GM12878 (cell line): ENCODE data around the gene CD58. TPM values are rescaled to one million over a fixed set of nuclear protein-coding genes. Genes with fewer than 3 reads are reported as not detected.
A peak's percentile ranks its signal among the peaks of the same experiment; 100 is the strongest.

ENCODE experiments used
- ATAC-seq: fragments of 200-7000 bp; cut with Tn5 transposase; 3 replicates; pipeline ENCODE4 v1.9.1; 2020; ENCODE audit warnings: mild to moderate bottlenecking, moderate library complexity
- BruUV-seq: library from RNA; stranded (reverse); fragments of 400-500 nt; replicated peaks from 2 replicates; lab custom pipeline; 2021; lab: Mats Ljungman, UMichigan
- CTCF ChIA-PET: fragments of 300-600 bp; sonication (Branson Sonifier 250); formaldehyde crosslinking; extraction: SDS; loops from one replicate; lab custom pipeline; 2021; ENCODE audit warnings: inconsistent platforms; lab: Yijun Ruan, JAX
- POLR2A ChIA-PET: fragments of 350-600 bp; formaldehyde crosslinking; extraction: SDS; loops from one replicate; lab custom pipeline; 2021; ENCODE audit warnings: inconsistent platforms; lab: Charles Lee
- RAD21 ChIA-PET: fragments of 300-600 bp; sonication (Branson Sonifier 250); formaldehyde crosslinking; loops from one replicate; lab custom pipeline; 2023; ENCODE audit warnings: antibody characterized with exemption; ENCODE audit not compliant: unreplicated experiment; lab: Charles Lee
- SMC1A ChIA-PET: fragments of 300-600 bp; sonication (Branson Sonifier 250); formaldehyde crosslinking; loops from one replicate; lab custom pipeline; 2023; ENCODE audit not compliant: unreplicated experiment, uncharacterized antibody; lab: Charles Lee
- DNase-seq: peaks from one replicate; pipeline ENCODE4 v3.0.0-alpha.2; 2011; ENCODE audit warnings: low read depth, low spot score
- FAIRE-seq: peaks from 3 replicates; lab custom pipeline; 2011; peaks lifted over from hg19 to GRCh38; lab: Jason Lieb, UNC
- H2AFZ ChIP-seq: 2 replicates; pipeline ENCODE4 v1.6.0; 2011; ENCODE audit warnings: low read depth, low read length, control low read depth; ENCODE audit not compliant: control insufficient read depth
- H3K27ac ChIP-seq: 2 replicates; pipeline ENCODE4 v1.5.1; 2011; ENCODE audit warnings: control low read depth; ENCODE audit not compliant: control insufficient read depth, insufficient read depth
- H3K27me3 ChIP-seq, 2 experiments: replicated peaks in 1 of 2; 2 replicates each; pipeline versions ENCODE4 v1.6.0 to v1.6.1; 2011; ENCODE audit warnings: low read length in 1 of 2; ENCODE audit not compliant: control insufficient read depth in 2 of 2, insufficient read depth in 2 of 2
- H3K36me3 ChIP-seq, 2 experiments: 2 replicates each; pipeline ENCODE4 v1.5.1; 2011; ENCODE audit warnings: low read length in 1 of 2; ENCODE audit not compliant: control insufficient read depth in 2 of 2, insufficient read depth in 2 of 2
- H3K4me1 ChIP-seq: 2 replicates; pipeline ENCODE4 v1.6.1; 2011; ENCODE audit warnings: mild to moderate bottlenecking, low read length, moderate library complexity, mixed read lengths; ENCODE audit not compliant: control insufficient read depth, insufficient read depth
- H3K4me2 ChIP-seq: 2 replicates; pipeline ENCODE4 v1.6.0; 2011; ENCODE audit warnings: control low read depth; ENCODE audit not compliant: control insufficient read depth, insufficient read depth
- H3K4me3 ChIP-seq: fragments of 200-600 bp; sonication (generic); 2 replicates; pipeline ENCODE4 v1.5.1; 2016
- H3K79me2 ChIP-seq: 2 replicates; pipeline ENCODE4 v1.6.0; 2011; ENCODE audit warnings: low read length; ENCODE audit not compliant: control insufficient read depth, insufficient read depth
- H3K9ac ChIP-seq: 2 replicates; pipeline ENCODE4 v1.8.0; 2011; ENCODE audit warnings: low read length, control low read depth, mixed read lengths; ENCODE audit not compliant: control insufficient read depth, insufficient read depth
- H3K9me3 ChIP-seq: replicated peaks from 3 replicates; pipeline ENCODE4 v1.5.1; 2011; ENCODE audit warnings: mild to moderate bottlenecking, low read length; ENCODE audit not compliant: control insufficient read depth, insufficient read depth
- H4K20me1 ChIP-seq: 2 replicates; pipeline ENCODE4 v1.6.0; 2011; ENCODE audit not compliant: control insufficient read depth, insufficient read depth
- ELK1 ChIP-seq: IDR thresholded peaks from 2 replicates; pipeline ENCODE4 v1.6.1; 2012; ENCODE audit warnings: low read depth, low read length, improper control_type of control experiment
- ETV6 ChIP-seq, 2 experiments: fragments of 450-650 bp in 1 of 2; IDR thresholded peaks in 1 of 2; conservative IDR thresholded peaks in 1 of 2; 2 replicates each; pipeline ENCODE4 v1.6.1; 2014; ENCODE audit warnings: antibody characterized with exemption in 1 of 2, borderline replicate concordance in 1 of 2, low read depth in 1 of 2, mild to moderate bottlenecking in 1 of 2, moderate library complexity in 1 of 2
- KDM1A ChIP-seq: fragments of 200-600 bp; sonication (generic); IDR thresholded peaks from 2 replicates; pipeline ENCODE4 v1.6.1; 2016; ENCODE audit warnings: borderline replicate concordance
- MLLT1 ChIP-seq: fragments of 450-650 bp; IDR thresholded peaks from 2 replicates; pipeline ENCODE4 v1.6.1; 2016; ENCODE audit warnings: mild to moderate bottlenecking
- MTA3 ChIP-seq: IDR thresholded peaks from 2 replicates; pipeline ENCODE4 v1.6.1; 2012; ENCODE audit warnings: low read length, inconsistent platforms, borderline replicate concordance
- SP1 ChIP-seq: IDR thresholded peaks from one replicate; pipeline ENCODE4 v1.6.1; 2011; ENCODE audit warnings: low read depth, low read length
- YY1 ChIP-seq: IDR thresholded peaks from 2 replicates; pipeline ENCODE4 v1.6.1; 2011; ENCODE audit warnings: low read depth, mild to moderate bottlenecking, low read length
- WGBS: methylation state at CpG from one replicate; pipeline ENCODE4 v1.1.6; 2016; ENCODE audit warnings: low lambda C conversion rate; ENCODE audit not compliant: insufficient replicate concordance, insufficient coverage; ENCODE audit errors: missing lambda C conversion rate; 5-methylcytosine and 5-hydroxymethylcytosine counted together
- in situ Hi-C: fragments of 300-500 bp; cut with MboI; formaldehyde crosslinking; loops from 9 replicates; pipeline ENCODE4 v1.14.3; 2018; ENCODE audit warnings: mixed read lengths
- intact Hi-C: fragments of 100-400 bp; cut with micrococcal nuclease; formaldehyde crosslinking; loops from one replicate; pipeline ENCODE4 v1.14.2; 2022; ENCODE audit not compliant: unreplicated experiment
- polyA plus RNA-seq, 11 experiments: library from polyadenylated mRNA; depleted of rRNA in 4 of 11; unstranded in 6 of 11; stranded (reverse) in 5 of 11; fragments of >200 nt; fragmentation: Nextera tagmentation in 4 of 11; fragmentation: Illumina TruSeq in 1 of 11; extraction: Ambion mirVana in 4 of 11; extraction: Trizol in 1 of 11; gene quantifications; 1 replicate in 1 of 11; 2 replicates in 10 of 11; pipeline versions ENCODE4 v1.2.1 to v1.2.3, GENCODE V29; 2011 to 2016; ENCODE audit warnings: inconsistent platforms in 2 of 11, missing spikeins in 2 of 11, low read depth in 1 of 11
- total RNA-seq, 4 experiments: library from RNA; depleted of rRNA in 3 of 4; stranded (reverse); fragments of >200 nt in 3 of 4; fragmentation: Illumina TruSeq in 1 of 4; extraction: Trizol in 1 of 4; gene quantifications; 2 replicates each; pipeline versions ENCODE4 v1.2.1 to v1.2.3, GENCODE V29; 2013 to 2021

Gene CD58
- total and polyA plus RNA-seq, 10 of the 15 experiments (the other 5 are each of a cell fraction or from before 2014, with no cell fraction given): 70.4 to 252 (median 129) TPM

- POLR2A ChIA-PET: interaction anchor here (0.7 to 1.7 kb wide), 6 partner anchors 30 to 61 kb away, joined by 3 to 6 read pairs (median 4); no protein-coding TSS in a partner anchor
- intact Hi-C loops: no loop called here
Observed at GRCh38 chr1:116508085-116508983, 62.5 kb downstream of the CD58 start.

More at GRCh38 chr1:116508085-116508983, 62.5 kb downstream of the CD58 start:
- FAIRE-seq: no peak
- H3K4me2 ChIP-seq: peak overlapping the region; percentile 41; the same call in 1 of the 2 replicates
- H4K20me1 ChIP-seq: no peaks in the 10 kb centered on the region
- no peak overlapping the region for H3K4me3 ChIP-seq
- in situ Hi-C loops: no loop called here
- SMC1A ChIA-PET: interaction anchor here (1.0 to 7.8 kb wide), 8 partner anchors 7 to 61 kb away, joined by 3 to 67 read pairs (median 6); no protein-coding TSS in a partner anchor
- H3K27me3 ChIP-seq: no peaks in the 10 kb centered on the region
- peaks cover 2 to 6% of the 10 kb centered on the region in 2 experiments; a peak in 3 of 4 replicates for H3K36me3 ChIP-seq
- CTCF ChIA-PET: interaction anchor here (0.7 to 1.7 kb wide), 3 partner anchors 9 to 61 kb away, joined by 3 to 5 read pairs (median 3); no protein-coding TSS in a partner anchor
- no peak for DNase-seq
- H3K4me1 ChIP-seq: peaks cover 63% of the 10 kb centered on the region
- H3K27ac ChIP-seq: peak overlapping the region; percentile 70
- RAD21 ChIA-PET: interaction anchor here (0.6 to 1.5 kb wide), 6 partner anchors 9 to 128 kb away, joined by 3 to 6 read pairs (median 3); no protein-coding TSS in a partner anchor
- peak; percentile 1 for ATAC-seq
- 83% methylated on average over 4 of the region's 4 CpGs for WGBS
- no peak overlapping the region for H2AFZ ChIP-seq
- BruUV-seq: no TSS peak
- no peaks in the 10 kb centered on the region; the same call in 2 of the 3 replicates for H3K9me3 ChIP-seq
- H3K79me2 ChIP-seq: no peaks in the 10 kb centered on the region; the same call in 1 of the 2 replicates
- TF ChIP-seq ELK1: no peak
- TF ChIP-seq MTA3: 0 out of 2 replicates have a peak, but pooled peaks have one; percentile 7
- TF ChIP-seq ETV6 (conservative IDR thresholded peaks at IDR 0.05 in 1 of 2, IDR thresholded peaks at IDR 0.05 in 1 of 2; ENCODE audit: borderline replicate concordance in 1 of 2, low read depth in 1 of 2): no peak
- TF ChIP-seq KDM1A: no peak
- TF ChIP-seq YY1: no peak
- no peak for TF ChIP-seq SP1
- no peak for TF ChIP-seq MLLT1
- no peak overlapping the region for H3K9ac ChIP-seq
